Colonic mucosa (tissue), 4 donors: Measurements from ENCODE around the gene PITPNM2. TPM values are rescaled to one million over a fixed set of nuclear protein-coding genes. Genes with fewer than 3 reads are reported as not detected.

Source experiments
- DNase-seq: peaks from one replicate; pipeline ENCODE4 v3.0.0-alpha.2; 2020
- H3K27ac ChIP-seq: fragments of 200-600 bp; one replicate; pipeline ENCODE4 v1.8.0; 2021
- H3K27me3 ChIP-seq: fragments of 200-600 bp; one replicate; pipeline ENCODE4 v1.8.0; 2021
- H3K36me3 ChIP-seq: fragments of 200-600 bp; one replicate; pipeline ENCODE4 v1.8.0; 2021
- H3K4me1 ChIP-seq: fragments of 200-600 bp; one replicate; pipeline ENCODE4 v1.8.0; 2021; ENCODE audit warnings: mild to moderate bottlenecking
- H3K4me3 ChIP-seq: fragments of 200-600 bp; one replicate; pipeline ENCODE4 v1.8.0; 2021
- H3K9ac ChIP-seq, 2 donors: one replicate each; pipeline ENCODE4 v1.7.0; 2013; ENCODE audit warnings: control low read depth in 2 of 2, low read depth in 2 of 2, low read length in 2 of 2
- H3K9me3 ChIP-seq: fragments of 200-600 bp; one replicate; pipeline ENCODE4 v1.8.0; 2021
- intact Hi-C: fragments of 100-400 bp; cut with DNase I; formaldehyde crosslinking; loops from one replicate; pipeline ENCODE4 v1.14.1; 2022
- total RNA-seq, 2 donors: library from RNA; stranded (reverse); fragmentation: NEBNext Ultra II Directional in 1 of 2; extraction: Animal tissue kit (Norgen Biotek cat#: 25700) in 1 of 2; gene quantifications; one replicate each; pipeline ENCODE4 v1.2.1, GENCODE V29; 2021
- TF ChIP-seq, protein P1 (sequence below): fragments of 200-600 bp; IDR thresholded peaks from one replicate; pipeline ENCODE4 v1.8.0; 2022; ENCODE audit warnings: antibody characterized with exemption, mild to moderate bottlenecking
- donor health status: healthy.
- donor health status: DM: no; HTN: no; CAD: no.
- donor health status: DM: no; HTN: no; CAD: no.

PITPNM2 gene
- total RNA-seq, 2 donors from 2014 or later: 9.3 to 17.4 TPM

DNA sequence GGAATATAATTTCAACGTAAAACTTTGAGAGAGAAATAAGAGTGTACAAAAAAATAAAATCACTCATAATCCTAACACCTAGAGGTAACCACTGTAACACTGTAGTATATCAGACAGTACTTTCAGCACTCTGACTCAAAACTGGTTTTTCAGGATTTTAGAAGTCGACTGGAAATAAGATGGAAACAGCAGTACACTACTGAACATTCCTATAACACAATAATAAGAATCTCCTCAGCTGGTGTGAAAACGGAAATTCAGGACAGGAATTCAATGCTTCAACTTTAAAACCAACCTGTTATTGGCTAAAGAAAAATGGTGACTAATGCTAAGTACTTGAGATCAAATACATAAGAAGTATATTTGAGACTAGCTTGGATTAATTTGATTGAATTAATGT, 12.3 kb upstream of the PITPNM2 start:
- no peaks in the 10 kb centered on the region for H3K36me3 ChIP-seq
- no peaks in the 10 kb centered on the region for H3K4me1 ChIP-seq
- TF ChIP-seq, protein P1, sequence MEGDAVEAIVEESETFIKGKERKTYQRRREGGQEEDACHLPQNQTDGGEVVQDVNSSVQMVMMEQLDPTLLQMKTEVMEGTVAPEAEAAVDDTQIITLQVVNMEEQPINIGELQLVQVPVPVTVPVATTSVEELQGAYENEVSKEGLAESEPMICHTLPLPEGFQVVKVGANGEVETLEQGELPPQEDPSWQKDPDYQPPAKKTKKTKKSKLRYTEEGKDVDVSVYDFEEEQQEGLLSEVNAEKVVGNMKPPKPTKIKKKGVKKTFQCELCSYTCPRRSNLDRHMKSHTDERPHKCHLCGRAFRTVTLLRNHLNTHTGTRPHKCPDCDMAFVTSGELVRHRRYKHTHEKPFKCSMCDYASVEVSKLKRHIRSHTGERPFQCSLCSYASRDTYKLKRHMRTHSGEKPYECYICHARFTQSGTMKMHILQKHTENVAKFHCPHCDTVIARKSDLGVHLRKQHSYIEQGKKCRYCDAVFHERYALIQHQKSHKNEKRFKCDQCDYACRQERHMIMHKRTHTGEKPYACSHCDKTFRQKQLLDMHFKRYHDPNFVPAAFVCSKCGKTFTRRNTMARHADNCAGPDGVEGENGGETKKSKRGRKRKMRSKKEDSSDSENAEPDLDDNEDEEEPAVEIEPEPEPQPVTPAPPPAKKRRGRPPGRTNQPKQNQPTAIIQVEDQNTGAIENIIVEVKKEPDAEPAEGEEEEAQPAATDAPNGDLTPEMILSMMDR: no peak
- no peak overlapping the region for H3K9ac ChIP-seq
- intact Hi-C loops: no loop called here
- no peak overlapping the region for H3K27ac ChIP-seq
- no peaks in the 10 kb centered on the region for H3K9me3 ChIP-seq
- H3K4me3 ChIP-seq: no peak overlapping the region
- DNase-seq: no peak
- H3K27me3 ChIP-seq: no peaks in the 10 kb centered on the region

DNA sequence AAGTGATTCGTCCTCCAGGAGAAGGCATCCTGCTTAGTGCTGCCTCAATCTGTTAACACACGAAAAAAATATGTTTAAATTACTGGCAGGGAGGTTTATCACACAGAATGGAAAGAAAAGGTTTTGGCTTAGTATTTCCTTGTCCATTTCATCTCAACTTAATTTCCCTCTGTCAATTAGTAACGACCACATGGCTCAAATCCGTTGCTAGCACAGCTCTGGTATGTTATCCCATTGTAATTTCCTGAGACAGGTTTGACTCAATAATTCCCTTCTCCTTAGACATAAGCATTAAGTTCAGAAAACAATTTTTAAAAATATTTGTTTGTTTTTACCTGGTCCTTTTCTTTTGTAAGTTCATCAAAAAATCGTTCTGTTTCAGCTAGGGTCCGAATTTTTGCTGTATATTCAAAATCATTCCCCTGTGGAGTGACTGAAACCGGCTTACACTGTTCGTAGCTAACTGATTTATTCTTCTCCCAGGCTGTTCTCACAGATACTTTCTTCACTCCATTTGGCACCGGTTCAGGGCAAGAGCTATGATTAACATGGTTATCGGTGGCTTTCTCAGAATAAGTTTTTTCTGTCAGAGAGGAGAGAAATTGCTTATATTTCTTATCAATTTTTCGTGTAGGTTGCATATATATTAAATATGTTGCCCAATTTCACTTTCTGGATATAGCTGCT, 10.1 kb upstream of the PITPNM2 start:
- TF ChIP-seq, protein P1: no peak
- Histone ChIP-seq H3K27ac (no peak overlapping the region), H3K36me3 (no peaks in the 10 kb centered on the region), H3K4me1 (no peaks in the 10 kb centered on the region), H3K9me3 (no peaks in the 10 kb centered on the region), H3K27me3 (no peaks in the 10 kb centered on the region), H3K4me3 (no peak overlapping the region), H3K9ac (no peak overlapping the region)
- intact Hi-C loops: no loop called here
- DNase-seq: no peak

DNA sequence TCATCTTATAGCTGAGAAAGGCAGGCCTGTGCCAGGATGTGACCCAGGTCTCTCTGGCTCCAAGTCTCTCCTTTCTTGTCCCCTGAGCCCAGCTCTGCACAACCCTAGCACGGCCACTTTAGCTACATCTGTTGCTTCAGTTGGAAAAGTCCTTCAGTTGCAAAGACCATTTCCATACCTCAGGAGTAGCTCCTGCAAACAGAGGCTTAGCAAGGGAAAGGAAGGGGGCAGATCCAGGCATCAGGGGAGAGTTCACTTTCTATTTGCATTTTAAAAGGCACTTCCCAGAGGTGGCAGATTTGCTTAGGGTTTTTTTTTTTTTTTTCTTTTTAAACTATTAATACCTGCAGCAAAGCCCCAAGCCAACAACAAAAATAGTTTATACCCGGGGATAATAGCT, 3.0 kb upstream of the PITPNM2 start:
- DNase-seq: no peak
- TF ChIP-seq, protein P1: no peak
- no peak overlapping the region for H3K4me3 ChIP-seq
- no peak overlapping the region for H3K27ac ChIP-seq
- no peaks in the 10 kb centered on the region for H3K27me3 ChIP-seq
- H3K9me3 ChIP-seq: no peaks in the 10 kb centered on the region
- H3K36me3 ChIP-seq: no peaks in the 10 kb centered on the region
- H3K9ac ChIP-seq: no peak overlapping the region
- intact Hi-C loops: loop anchor here (2.0 to 10.0 kb wide), 2 partner anchors 81 to 111 kb away; partner anchors contain the start of genes MPHOSPH9 and MTRFR
- no peaks in the 10 kb centered on the region for H3K4me1 ChIP-seq

DNA sequence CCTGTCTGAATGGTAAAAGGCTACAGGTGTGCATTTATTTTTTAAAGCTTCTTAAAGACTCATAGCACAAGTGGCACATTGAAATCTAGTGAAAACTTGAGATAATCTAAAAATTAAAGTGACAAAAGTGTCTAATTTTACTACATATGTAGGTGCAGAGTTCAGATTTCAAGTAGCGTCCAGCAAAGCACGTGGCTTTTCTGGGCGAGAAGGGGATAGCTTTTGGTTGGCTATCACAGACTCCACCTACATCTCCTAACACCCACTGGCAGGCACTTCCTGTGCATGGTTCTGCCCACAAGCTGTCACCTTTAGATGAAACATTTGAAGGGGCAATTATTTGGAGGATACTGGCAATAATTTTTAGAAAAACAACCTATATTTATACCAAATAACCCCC, 1.9 kb upstream of the PITPNM2 start:
- Histone ChIP-seq H3K27me3 (no peaks in the 10 kb centered on the region), H3K9ac (no peak overlapping the region), H3K4me3 (no peak overlapping the region), H3K36me3 (no peaks in the 10 kb centered on the region), H3K27ac (no peak overlapping the region), H3K9me3 (no peaks in the 10 kb centered on the region), H3K4me1 (no peaks in the 10 kb centered on the region)
- intact Hi-C loops: loop anchor here (2.0 to 10.0 kb wide), 2 partner anchors 82 to 110 kb away; partner anchors contain the start of genes MPHOSPH9 and MTRFR
- no peak for DNase-seq
- TF ChIP-seq, protein P1: no peak

DNA sequence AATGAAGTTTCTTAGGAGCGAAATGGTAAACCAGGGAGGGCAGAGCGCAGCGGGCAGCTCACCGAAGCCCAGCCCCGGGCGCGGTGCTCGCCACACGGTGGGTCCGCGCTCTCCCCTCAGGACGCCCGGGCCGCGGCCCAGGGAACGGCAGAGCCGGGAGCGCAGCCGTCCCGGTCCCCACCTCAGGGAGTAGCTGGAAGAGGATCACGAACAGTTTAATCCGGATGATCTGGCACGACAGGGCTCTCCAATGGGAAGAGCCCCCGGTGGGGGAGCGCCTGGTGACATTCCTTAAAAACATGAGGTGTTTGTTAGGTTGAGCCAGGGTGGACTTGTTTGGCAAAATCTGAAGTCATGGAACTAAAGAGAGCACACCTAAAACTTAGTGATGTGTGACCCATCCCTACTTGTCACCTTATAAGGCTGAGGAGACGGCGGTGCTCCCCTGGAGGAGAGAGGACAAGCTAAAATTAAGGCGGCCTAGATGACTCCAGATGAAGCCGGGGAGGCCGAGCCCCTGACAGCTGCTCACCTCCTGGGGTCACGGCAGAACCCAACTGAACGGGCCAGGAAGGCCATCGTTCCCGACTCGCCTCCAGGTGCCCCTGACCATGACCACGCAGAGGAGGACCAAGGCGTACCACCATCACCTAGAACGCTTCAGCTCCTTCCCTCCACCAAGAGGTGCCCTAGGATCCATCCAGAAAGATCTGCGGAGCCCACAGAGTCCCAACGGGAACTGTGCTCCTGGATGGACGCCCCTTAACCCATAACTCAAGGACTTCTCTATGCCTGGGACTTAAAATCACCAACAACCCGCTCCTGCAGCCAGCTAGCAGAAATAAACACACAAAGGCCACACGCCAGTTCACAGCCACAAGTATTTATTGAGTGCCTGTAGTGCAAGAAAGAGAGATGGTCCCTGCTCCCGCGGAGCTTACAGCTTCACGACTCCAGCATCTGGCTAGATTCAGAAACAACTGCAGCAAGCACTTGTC, 866 bp upstream of the PITPNM2 start:
- H3K27ac ChIP-seq: peak overlapping the region; percentile 58
- no peaks in the 10 kb centered on the region for H3K4me1 ChIP-seq
- TF ChIP-seq, protein P1: no peak
- intact Hi-C loops: loop anchor here (2.0 to 10.0 kb wide), 2 partner anchors 83 to 109 kb away; partner anchors contain the start of genes MPHOSPH9 and MTRFR
- H3K36me3 ChIP-seq: no peaks in the 10 kb centered on the region
- H3K4me3 ChIP-seq: peak overlapping the region; percentile 69
- H3K27me3 ChIP-seq: no peaks in the 10 kb centered on the region
- no peaks in the 10 kb centered on the region for H3K9me3 ChIP-seq
- no peak for DNase-seq
- H3K9ac ChIP-seq: peak overlapping the region; percentile 79 to 92
